CD4-positive, alpha-beta T cell treated with Interleukin-15 for 1 hour (primary cell): Measurements from ENCODE around the gene SDK1.

Source experiments
- DNase-seq: peaks from one replicate; pipeline ENCODE4 v3.0.0-alpha.2; 2020

SDK1 gene

GRCh38 chr7:3825491-3825890 lies 524.4 kb downstream of the SDK1 start:
- DNase-seq, result no peak

DNA sequence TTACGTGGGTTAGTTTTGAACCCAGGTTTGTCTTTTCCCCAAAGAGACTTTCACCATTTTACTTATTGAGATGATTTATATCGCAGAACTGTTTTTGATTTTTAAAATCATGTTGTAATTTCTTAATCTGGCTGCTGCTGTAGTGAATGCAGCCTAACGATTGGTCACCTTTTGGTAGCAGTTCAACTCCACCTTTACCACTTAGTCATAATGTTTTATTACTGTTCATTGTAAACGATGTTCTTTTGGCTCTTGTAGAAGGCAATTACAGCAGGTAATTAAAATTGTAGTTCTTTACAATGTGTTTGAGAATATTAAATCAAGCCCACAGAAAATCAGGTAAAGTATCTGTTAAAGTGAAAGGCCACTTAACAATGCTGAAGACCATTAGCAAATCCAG lies 531.1 kb downstream of the SDK1 start:
- no peak for DNase-seq

DNA sequence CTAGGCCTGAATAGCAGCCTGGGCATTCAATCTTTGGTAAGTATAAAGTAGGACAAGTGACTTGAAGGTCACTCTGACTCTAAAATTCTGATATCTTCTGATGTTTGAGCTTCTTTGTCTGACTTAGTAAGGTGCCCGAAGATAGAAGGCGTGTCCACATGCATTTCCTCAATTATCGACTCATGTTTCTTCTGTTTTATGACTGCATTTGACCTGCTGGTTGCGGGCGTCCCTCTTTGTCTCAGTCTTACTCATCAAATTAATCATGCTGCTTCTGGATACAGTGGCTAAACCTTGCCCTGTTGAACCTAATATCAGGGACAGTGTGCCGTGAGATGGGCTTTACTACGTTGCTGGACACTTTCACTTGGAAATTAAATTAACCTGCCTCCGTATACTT lies 534.1 kb downstream of the SDK1 start:
- no peak for DNase-seq

DNA sequence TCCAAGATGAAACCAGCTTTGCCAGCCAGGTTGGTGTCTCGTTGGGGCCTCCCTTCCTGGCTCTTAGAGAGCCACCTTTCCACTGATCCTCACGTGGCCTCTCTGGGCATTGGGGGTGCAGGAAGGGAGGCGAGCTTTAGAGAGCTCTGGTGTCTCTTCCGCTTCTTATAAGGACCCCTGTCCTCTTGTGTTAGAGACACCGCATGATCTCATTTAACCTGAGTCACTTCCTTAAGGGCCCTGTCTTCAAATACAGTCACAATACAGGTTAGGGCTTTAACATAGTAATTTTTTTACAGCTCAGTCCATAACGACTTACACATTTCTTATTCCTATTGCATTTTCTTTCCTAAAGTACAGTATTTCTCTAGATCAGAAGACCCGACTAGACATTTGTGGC lies 535.8 kb downstream of the SDK1 start:
- no peak for DNase-seq

DNA sequence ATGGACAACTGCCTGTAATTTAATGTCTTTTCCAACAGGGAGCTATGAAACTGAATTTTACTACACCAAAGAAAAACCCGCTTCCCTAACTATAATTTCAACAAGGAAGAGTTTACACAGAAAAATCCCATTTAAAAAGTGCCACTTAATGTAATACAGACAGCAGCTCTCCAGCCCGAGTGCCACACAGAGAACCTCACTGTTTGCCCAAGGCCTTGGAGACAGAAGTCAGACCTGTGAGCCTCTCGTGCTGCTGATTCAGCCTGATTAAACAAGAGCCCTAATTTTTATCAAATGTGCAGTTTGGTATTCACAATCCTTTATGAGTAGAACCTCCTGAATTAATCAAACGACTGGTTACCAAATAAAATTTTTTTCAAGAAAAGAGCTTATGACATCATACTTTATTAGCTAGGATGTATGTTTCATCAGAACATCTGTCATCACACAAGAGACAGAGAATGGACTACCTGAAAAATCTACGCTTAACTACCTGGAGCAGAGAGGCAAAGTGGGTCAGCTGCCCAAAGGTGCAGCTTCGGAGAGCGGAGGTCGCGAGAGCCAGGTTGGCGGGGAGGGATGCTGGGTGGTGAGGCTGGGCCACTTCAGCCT lies 543.6 kb downstream of the SDK1 start:
- no peak for DNase-seq

GRCh38 chr7:3846738-3847137 lies 545.7 kb downstream of the SDK1 start:
- DNase-seq, result no peak

DNA sequence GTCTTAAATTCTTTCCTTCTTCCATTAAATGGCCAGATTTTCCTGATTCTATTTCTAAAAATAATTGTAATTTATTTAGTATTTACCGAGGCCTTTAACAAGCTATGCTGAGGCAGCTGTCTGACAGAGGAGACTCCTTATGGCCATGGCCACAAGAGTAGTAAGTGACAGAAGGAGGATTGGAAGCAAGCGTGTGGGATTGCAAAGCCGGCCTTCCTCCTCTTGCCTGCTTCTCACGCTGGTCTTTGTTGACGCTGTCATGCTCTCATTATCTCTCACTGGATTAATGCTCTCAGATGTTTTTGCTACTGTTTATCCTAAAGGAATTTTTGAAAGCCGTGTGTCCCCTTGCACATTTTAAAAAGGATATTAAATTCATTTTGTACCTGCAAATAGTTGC lies 546.3 kb downstream of the SDK1 start:
- DNase-seq, result no peak

DNA sequence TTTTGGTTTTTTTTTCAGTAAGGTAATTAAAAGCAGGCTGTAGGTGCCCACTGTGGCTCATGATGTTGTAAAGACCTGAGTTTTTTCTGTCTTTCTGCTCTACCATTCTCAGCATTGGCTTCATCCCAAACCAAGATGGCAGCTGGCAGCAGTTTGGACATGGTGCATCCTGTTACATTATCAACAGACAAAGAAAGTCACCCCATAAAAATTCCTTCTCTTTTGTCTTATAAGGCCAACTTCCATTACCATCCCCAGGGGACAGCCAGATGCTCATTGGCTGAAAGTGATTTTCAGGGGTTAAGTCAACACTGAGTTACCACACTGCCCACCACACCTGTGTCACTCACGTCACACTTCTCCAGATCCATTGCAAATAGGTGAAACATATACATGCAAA lies 558.4 kb downstream of the SDK1 start:
- no peak for DNase-seq

DNA sequence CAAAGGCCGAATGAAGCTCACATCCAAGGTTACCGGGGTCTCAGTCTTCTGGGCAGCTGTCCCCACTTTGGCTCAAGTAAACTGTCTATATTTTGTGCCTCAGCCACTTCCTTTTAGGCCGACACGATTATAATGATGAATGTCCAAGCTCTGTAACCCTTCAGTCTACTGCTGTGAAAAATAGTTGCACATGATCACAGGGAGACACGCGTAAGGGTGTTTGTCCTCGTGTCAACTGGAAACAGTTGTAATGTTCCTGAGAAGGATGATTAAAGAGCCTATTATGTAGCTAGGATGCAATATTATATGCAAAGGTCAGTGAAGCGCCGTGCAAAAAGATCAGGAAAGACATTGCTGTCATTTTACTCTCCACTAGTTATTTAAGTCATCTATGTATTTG lies 559.9 kb downstream of the SDK1 start:
- no peak for DNase-seq

- DNase-seq, result no peak
Observed at GRCh38 chr7:3861386-3861785, 560.3 kb downstream of the SDK1 start.

- no peak for DNase-seq
Observed at GRCh38 chr7:3861941-3862340, 560.9 kb downstream of the SDK1 start.

- no peak for DNase-seq
Observed at GRCh38 chr7:3862774-3863173, 561.7 kb downstream of the SDK1 start.

DNA sequence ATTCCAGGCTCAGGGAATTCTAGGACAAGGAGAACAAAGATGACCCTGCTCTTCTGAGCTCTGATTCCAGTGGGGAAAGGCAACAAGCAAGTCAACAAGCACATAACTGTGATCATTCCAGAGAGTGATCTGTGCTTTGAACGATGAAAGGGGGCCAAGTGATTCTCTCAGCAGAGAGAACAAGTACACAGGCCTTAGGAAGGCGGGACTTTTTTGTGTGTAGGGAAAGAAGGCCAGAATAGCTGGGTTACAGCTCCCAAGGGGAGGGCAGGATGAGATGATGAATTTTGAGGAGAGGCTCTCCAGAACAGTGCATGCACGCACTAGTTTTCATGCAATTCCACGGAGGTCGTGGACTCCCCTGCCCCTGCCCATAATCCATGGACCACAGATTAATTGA lies 565.2 kb downstream of the SDK1 start:
- no peak for DNase-seq

DNA sequence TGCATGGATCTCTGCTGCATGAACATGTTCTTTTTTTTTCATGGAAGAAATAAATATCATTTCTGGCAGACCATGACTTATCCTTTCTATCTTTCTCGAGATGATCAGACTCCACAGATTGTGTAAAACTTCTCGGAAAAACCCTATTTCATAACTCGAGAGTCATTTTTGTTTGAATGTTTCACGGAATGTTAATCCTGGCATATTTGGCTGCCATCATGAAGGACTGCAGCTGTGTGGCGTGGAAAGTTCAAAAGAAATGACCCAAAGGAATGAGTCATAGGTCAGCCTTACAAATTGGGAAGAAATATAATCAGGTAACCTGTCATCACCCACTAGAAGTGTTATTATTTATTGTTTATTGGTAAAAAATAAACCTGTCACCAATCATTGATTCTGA lies 566.8 kb downstream of the SDK1 start:
- no peak for DNase-seq

DNA sequence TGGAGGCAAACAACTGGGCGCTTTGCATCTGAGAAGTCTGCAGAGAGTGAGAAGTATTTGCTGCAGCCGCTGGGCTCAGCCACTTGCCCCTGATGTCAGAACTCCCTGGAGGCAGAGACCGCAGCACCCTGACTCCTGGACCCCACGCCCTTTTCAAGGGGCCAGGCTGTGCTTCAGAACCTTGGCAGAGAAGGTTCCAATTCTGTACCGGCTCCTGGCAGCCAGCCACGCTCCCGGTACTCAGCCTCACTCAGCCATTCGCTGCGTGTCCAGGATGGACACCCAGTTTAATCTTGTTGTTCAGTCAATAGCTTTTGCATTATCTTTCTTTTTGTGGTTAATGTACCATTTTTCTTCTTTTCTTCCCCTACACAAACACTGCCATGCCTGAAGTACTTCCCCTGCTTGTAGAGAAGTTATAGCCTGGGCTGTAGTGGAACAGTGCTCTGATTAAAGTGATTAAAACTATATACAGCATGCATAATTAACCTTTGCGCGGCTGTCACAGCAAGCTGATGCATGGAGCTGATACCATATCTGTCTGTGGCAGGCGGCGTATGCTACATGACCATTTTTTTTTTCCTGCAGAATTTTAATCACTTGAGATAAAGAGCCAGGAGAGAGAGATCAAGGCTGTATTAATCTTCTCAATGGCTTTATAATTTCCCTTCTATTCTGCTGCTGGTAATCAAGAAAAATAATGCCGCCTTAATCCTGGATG lies 578.5 kb downstream of the SDK1 start:
- DNase-seq, result no peak

DNA sequence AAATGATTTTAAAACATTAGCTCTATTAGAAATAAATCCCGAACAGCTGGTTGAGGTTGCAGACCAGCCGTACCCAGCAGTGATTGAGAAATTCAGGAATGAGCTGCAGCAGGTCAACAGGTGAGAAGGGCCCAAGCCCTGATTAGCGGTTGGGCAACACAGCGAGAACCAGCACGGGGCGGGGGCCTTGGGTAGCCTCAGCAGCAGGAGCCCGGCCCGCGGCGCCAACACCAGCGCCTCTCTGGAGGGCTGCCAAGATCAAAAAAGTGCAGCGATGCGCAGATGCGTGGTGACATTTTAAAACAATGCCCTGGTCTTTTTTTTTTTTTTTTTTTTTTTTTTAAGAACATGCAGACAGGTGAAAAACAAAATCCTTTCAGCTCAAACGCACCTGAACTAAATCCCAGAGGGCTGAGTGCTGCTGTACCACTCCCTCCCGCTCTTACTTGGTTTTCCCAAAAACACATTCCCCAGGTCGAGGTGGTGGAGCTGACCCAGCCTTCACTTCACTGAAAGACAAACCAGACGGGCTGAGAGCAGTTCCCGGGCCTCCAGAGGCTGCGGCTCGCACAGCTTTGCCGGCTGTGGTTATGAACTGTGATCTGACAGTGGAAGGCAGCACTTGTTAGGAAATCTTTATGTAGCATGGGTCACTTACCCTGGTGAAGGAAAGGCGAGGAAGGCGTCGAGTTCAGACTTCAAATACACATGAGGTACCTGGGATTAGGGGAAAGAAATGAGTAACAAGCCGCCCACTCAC lies 579.4 kb downstream of the SDK1 start:
- DNase-seq, result no peak

DNA sequence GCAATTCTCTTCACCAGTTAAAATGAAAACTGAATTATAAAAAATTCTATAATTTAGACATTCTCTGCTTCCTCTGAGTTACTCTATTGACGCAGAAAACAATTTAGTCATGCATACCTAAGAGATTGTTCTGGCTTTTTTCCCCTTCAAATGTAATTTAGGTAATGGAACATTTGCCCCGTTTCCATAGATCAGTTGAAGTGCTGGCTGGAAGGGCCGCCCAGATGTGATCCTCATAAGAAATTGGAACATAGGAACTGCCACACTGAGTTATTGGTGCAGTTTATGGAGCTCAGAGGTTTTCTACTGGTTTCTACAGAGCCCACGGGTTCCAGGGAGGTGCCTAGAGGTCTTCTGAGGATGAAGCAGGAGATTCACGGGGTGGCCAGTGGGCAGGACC lies 581.7 kb downstream of the SDK1 start:
- no peak for DNase-seq

DNA sequence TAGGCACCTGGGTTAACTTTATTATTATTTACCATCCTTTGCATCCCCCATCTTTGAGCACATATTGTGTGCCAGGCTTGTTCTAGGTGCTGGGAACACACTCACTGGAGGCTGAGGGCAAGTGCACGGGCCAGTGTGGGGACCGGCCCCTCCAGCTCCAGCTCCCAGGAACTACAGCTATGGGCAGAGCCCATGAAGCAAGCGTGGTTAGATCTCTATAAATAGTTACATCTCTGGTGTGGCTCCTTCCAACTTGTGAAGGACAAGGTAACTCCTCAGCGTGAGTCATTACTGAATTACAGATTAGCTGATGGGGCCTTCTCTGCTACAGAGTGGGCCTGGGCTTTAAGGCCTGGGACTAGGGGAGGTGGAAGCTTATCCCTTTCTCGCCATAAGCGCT lies 583.5 kb downstream of the SDK1 start:
- no peak for DNase-seq

GRCh38 chr7:3887096-3887690 lies 586.1 kb downstream of the SDK1 start:
- DNase-seq, result no peak

- no peak for DNase-seq
Observed at GRCh38 chr7:3888096-3888495, 587.0 kb downstream of the SDK1 start.

DNA sequence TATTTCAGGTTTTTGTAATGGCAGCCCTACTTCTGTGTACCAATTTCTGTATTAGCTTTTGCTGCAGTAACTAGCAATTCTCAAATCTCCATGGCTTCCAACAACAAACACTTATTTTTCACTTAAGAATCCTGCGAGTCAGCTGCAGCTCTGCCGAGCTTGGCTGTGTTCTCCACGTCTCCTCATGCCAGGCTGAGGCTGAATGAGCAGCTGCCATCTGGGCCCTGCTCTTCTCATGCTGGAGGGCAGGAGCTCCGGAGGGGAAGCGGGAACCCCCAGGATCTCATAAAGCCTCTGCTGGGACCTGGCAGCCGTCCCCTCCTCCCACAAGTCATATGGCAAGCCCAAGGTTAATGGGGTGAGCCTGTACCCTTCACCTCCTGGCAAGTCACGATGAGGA lies 591.1 kb downstream of the SDK1 start:
- DNase-seq, result no peak

DNA sequence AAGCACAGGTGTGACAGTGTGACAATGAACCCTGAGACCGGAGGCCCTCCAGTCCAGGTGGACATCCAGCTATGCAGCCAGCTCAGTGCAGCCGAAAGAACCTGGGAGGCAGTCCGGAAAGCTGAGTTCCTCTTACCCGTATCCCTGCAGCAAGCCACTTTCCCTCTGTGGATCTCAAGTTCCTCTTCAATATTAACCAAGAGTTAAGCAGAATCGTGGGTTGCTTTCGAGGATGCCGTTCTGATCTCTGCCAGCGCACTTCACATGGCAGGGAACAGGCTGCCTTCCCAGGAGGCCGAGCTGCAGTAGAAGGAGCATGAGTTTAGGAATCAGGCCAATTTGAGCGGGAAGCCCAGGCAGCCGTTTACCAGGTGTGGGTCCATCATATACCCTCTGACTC lies 591.6 kb downstream of the SDK1 start:
- DNase-seq, result no peak

- no peak for DNase-seq
Observed at GRCh38 chr7:3893151-3893788, 592.2 kb downstream of the SDK1 start.

GRCh38 chr7:3893789-3894153 lies 592.7 kb downstream of the SDK1 start:
- DNase-seq, result no peak
